Fibroblast of gingiva (primary cell): ENCODE measurements around the gene RNASE8.
A peak's percentile ranks its signal among the peaks of the same experiment; 100 is the strongest.
"Not testable (repeated sequence)": the region's sequence is repeated elsewhere in the genome, so short reads cannot be mapped to it uniquely, and the experiment has no call there.

Experiments used
- DNase-seq: peaks from one replicate; pipeline ENCODE4 v3.0.0-alpha.2; 2011; ENCODE audit warnings: low read depth

RNASE8 gene

GRCh38 chr14:21057803-21058675 lies at the start of gene RNASE8:
TSS of gene RNASE8 (plus strand) at chr14:21057822. CDS start at chr14:21057893, 71 bp downstream.
- DNase-seq: no peak

- DNase-seq: not testable (repeated sequence)
These were observed 47.9 kb upstream of the RNASE8 start for GRCh38 chr14:21009721-21010120.

GRCh38 chr14:21011136-21011535 lies 46.5 kb upstream of the RNASE8 start:
- no peak for DNase-seq

GRCh38 chr14:21014761-21015190 lies 42.8 kb upstream of the RNASE8 start:
- peak; percentile 64 for DNase-seq

- no peak for DNase-seq
These were observed 42.3 kb upstream of the RNASE8 start for GRCh38 chr14:21015312-21015711.

GRCh38 chr14:21016413-21017190 lies 41.0 kb upstream of the RNASE8 start:
- no peak for DNase-seq

- DNase-seq: no peak
These were observed 39.9 kb upstream of the RNASE8 start for GRCh38 chr14:21017528-21018245.

- no peak for DNase-seq
These were observed 39.3 kb upstream of the RNASE8 start for GRCh38 chr14:21018286-21018685.

GRCh38 chr14:21018781-21019180 lies 38.8 kb upstream of the RNASE8 start:
- DNase-seq: no peak

- DNase-seq: no peak
These were observed 38.3 kb upstream of the RNASE8 start for GRCh38 chr14:21019366-21019765.

GRCh38 chr14:21020977-21021545 lies 36.6 kb upstream of the RNASE8 start:
- no peak for DNase-seq

- no peak for DNase-seq
These were observed 34.9 kb upstream of the RNASE8 start for GRCh38 chr14:21022686-21023085.

- no peak for DNase-seq
These were observed 34.4 kb upstream of the RNASE8 start for GRCh38 chr14:21023174-21023573.

GRCh38 chr14:21023817-21024584 lies 33.6 kb upstream of the RNASE8 start:
- DNase-seq: no peak

- no peak for DNase-seq
These were observed 32.8 kb upstream of the RNASE8 start, which contains the start of gene NDRG2 for GRCh38 chr14:21024585-21025370. TSS of gene NDRG2 (minus strand) at chr14:21025061. CDS start at chr14:21023315, 1,746 bp downstream.

- no peak for DNase-seq
These were observed 32.0 kb upstream of the RNASE8 start for GRCh38 chr14:21025371-21026273.

GRCh38 chr14:21026274-21026987 lies 31.2 kb upstream of the RNASE8 start:
- no peak for DNase-seq

- no peak for DNase-seq
These were observed 30.7 kb upstream of the RNASE8 start for GRCh38 chr14:21026988-21027315.

- DNase-seq: no peak
These were observed 27.7 kb upstream of the RNASE8 start, which contains the start of gene TPPP2 for GRCh38 chr14:21029917-21030316. TSS of gene TPPP2 (plus strand) at chr14:21030217. CDS start at chr14:21030582, 365 bp downstream.
